ENCODE data around the gene PRAMEF13.
"Not testable (repeated sequence)": the region's sequence is repeated elsewhere in the genome, so short reads cannot be mapped to it uniquely, and the experiment has no call there.

PRAMEF13 gene, protein sequence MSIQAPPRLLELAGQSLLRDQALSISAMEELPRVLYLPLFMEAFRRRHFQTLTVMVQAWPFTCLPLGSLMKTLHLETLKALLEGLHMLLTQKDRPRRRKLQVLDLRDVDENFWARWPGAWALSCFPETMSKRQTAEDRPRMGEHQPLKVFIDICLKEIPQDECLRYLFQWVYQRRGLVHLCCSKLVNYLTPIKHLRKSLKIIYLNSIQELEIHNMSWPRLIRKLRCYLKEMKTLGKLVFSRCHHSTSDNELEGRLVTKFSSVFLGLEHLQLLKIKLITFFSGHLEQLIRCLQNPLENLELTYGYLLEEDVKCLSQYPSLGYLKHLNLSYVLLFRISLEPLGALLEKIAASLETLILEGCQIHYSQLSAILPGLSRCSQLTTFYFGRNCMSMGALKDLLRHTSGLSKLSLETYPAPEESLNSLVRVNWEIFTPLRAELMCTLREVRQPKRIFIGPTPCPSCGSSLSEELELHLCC

DNA sequence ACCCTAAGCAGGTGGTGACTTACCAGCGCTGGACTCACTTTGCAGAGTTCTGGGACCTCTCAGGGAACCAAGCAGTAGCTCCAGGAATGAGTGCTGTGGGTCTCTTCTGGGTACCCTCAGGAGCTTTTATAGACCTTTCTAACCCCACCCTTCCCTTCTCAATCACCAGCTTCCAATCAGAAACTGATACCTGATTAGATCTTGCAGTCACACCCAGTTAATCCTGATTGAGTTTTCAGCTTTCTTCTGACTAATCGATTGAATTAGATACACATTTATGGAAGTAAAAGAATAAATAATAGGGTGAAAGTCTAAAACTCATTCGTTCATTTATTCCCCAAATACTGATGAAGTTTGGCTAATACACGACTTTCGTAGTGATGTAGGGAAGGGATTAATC, at the start of gene PRAMEF13:
Gene PRAMEF13, minus strand, starts transcription at position 101 of the 400 bp plus-strand sequence. CDS start 1,820 bp downstream, outside the sequence.
- not testable (repeated sequence) for H3K4me1 Mint-ChIP-seq, H3K27me3 Mint-ChIP-seq, H3K4me3 Mint-ChIP-seq, H3K27ac Mint-ChIP-seq, H3K36me3 Mint-ChIP-seq, H3K9me3 Mint-ChIP-seq, ATAC-seq

DNA sequence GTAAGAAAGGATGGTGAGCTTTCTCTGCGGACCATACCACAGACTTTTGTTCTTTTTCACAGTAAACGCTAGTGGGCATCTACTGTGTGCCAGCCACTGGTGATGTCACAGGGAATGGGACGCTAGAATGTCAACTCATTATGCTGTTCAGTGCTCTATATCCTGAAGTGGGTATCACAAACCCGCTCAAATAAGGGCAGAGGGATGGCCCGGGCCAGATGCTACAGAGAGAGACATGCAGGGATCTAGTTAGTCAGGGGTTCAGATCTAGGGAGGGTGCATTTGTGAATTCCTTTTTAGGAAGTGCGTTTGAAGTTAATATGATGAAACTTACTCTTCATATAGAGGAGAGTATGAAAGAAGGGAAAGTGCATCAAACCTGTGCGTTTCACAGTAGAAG, 45.9 kb upstream of the PRAMEF13 start:
- H3K27me3 Mint-ChIP-seq, H3K36me3 Mint-ChIP-seq, H3K9me3 Mint-ChIP-seq, H3K27ac Mint-ChIP-seq, H3K4me3 Mint-ChIP-seq, H3K4me1 Mint-ChIP-seq: not testable (repeated sequence)
- peak; percentile 45 for ATAC-seq

DNA sequence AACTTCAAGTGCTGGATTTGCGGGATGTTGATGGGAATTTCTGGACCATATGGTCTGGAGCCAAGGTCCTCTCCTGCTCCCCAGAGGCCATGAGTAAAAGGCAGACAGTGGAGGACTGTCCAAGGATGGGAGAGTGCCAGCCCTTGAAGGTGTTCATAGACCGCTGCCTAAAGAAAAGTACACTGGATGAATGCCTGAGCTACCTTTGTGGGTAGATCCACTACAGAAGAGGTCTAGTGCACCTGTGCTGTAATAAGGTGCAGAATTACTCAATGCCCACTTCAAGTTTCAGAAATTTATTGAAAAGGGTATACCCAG, 45.3 kb upstream of the PRAMEF13 start:
- H3K27ac Mint-ChIP-seq, H3K4me3 Mint-ChIP-seq, H3K9me3 Mint-ChIP-seq, H3K36me3 Mint-ChIP-seq, H3K27me3 Mint-ChIP-seq, H3K4me1 Mint-ChIP-seq, ATAC-seq: not testable (repeated sequence)

DNA sequence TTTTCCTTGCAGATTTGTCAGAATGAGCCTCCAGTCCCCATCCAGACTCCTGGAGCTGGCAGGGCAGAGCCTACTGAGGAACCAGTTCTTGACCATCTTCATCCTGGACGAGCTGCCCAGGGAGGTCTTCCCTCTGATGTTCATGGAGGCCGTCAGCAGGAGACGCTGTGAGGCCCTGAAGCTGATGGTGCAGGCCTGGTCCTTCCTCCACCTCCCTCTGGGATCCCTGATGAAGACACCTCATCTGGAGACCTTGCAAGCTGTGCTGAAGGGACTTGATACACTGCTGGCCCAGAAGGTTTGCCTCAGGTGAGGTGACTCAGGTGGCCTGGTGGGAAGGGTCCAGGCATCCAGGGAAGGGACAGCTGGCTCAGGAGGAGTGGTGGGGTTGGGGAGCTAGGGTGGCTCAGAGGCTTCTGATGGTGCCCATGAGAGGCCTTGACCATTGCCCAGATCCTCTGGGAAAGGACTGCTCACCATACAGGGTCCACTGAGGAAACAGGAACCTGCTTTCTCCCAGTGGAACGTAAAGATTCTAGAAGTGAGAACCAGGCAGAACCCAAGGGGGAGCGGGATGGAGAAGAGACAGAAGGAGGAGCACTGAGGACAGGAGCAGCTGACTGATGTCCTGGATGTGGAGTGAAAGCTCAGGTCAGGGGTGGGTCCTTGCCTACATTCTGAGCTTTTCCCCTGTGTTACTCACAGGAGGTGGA, 44.8 kb upstream of the PRAMEF13 start:
- not testable (repeated sequence) for H3K27me3 Mint-ChIP-seq, H3K4me1 Mint-ChIP-seq, ATAC-seq, H3K27ac Mint-ChIP-seq, H3K36me3 Mint-ChIP-seq, H3K9me3 Mint-ChIP-seq, H3K4me3 Mint-ChIP-seq

DNA sequence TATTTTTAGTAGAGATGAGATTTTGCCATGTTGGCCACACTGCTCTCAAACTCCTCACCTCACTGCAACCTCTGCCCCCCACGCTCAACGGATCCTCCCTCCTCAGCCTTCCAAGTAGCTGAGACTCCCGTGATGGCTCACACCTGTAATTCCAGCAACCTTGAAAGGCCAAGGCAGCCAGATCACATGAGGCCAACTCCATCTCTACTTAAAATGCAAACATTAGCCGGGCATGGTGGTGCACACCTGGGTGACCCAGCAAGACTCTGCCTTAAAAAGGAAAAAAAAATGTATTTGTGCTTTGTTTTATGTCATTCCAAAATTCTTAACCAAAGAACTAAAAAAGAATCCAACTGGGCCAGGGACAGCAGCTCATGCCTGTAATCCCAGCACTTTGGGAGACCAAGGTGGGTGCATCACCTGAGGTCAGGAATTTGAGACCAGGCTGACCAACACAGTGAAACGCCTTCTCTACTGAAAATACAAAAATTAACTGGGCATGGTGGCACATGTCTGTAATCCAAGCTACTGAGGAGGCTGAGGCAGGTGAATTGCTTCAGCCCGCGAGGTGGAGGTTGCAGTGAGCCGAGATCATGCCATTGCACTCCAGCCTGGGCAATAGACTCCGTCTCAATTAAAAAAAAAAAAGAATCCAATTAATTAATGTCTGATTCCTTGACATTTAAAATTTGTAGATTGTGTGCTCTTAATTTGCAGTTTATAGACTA, 42.5 kb upstream of the PRAMEF13 start:
- ATAC-seq, result peak; percentile 13

DNA sequence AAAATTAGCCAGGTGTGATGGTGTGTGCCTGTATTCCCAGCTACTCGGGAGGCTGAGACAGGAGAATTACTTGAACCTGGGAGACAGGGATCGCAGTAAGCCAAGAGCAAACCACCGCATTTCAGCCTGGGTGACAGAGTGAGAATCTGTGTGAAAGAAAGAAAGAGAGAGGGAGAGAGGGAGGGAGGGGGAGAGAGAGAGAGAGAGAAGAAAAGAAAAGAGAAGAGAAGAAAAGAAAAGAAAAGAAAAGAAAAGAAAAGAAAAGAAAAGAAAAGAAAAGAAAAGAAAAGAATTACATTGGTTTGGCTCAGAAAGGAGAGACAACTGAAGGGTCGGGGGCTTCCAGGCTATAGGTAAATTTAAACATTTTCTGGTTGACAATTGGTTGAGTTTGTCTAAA, 38.4 kb upstream of the PRAMEF13 start:
- not testable (repeated sequence) for H3K36me3 Mint-ChIP-seq, H3K4me1 Mint-ChIP-seq, ATAC-seq, H3K9me3 Mint-ChIP-seq, H3K4me3 Mint-ChIP-seq, H3K27me3 Mint-ChIP-seq, H3K27ac Mint-ChIP-seq

More for the DNA sequence above, 42.5 kb upstream of the PRAMEF13 start:
- H3K4me3 Mint-ChIP-seq, H3K27ac Mint-ChIP-seq, H3K4me1 Mint-ChIP-seq, H3K27me3 Mint-ChIP-seq, H3K36me3 Mint-ChIP-seq, H3K9me3 Mint-ChIP-seq: not testable (repeated sequence)

DNA sequence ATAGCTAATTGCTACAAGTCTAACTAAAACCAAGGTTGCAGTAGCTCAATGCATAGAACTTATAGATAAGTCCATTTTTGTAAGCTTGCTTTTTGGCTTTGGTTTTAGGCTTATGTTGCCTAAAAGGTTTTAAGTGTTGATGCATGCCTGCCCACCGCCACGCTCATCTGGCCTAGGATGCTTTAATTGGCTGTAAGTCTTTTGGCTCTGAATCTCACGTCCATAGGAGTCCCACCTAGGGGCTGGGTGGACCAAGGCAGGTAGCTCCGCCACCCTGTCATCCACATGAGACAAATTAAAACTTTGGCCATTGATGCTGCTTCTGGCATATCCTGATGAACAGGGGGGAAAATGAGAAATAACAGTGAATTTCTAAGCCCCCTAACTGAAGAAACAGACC, 36.4 kb upstream of the PRAMEF13 start:
- not testable (repeated sequence) for H3K27me3 Mint-ChIP-seq, H3K36me3 Mint-ChIP-seq, H3K4me3 Mint-ChIP-seq, H3K4me1 Mint-ChIP-seq, H3K27ac Mint-ChIP-seq, ATAC-seq, H3K9me3 Mint-ChIP-seq

DNA sequence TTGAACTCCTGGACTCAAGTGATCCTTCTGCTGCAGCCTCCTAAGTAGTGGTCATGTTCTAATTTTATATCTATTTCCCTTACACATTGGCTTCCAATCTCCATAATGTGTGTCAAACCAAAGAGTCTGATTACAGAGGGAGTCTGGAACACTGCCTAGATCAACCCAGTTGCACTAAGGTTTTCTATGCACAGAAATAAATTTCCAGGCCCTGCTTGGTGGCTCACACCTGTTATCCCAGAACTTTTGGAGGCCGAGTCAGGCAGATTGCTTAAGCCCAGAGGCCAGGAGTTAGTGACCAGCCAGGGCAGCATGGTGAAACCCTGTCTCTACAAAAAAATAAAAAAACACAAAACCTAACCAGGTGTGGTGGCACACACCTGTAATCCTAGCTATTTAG, 32.8 kb upstream of the PRAMEF13 start:
- not testable (repeated sequence) for H3K36me3 Mint-ChIP-seq, H3K27ac Mint-ChIP-seq, H3K27me3 Mint-ChIP-seq, H3K4me3 Mint-ChIP-seq, H3K9me3 Mint-ChIP-seq, H3K4me1 Mint-ChIP-seq
- ATAC-seq, result peak; percentile 46

DNA sequence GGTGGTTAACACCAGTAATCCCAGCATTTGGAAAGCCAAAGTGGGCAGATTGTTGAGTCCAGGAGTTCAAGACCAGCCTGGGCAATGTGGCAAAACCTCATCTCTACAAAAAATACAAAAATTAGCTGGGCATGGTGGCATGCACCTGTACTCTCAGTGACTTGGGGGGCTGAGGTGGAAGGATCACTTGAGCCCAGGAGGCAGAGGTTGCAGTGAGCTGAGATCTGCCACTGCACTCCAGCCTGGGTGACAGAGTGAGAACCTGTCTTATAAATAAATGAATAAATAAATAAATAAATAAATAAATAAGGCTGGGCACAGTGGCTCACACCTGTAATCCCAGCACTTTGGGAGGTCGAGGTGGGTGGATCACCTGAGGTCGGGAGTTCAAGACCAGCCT, 30.8 kb upstream of the PRAMEF13 start:
- not testable (repeated sequence) for H3K27ac Mint-ChIP-seq, H3K9me3 Mint-ChIP-seq, H3K36me3 Mint-ChIP-seq, H3K27me3 Mint-ChIP-seq, H3K4me1 Mint-ChIP-seq, H3K4me3 Mint-ChIP-seq, ATAC-seq

DNA sequence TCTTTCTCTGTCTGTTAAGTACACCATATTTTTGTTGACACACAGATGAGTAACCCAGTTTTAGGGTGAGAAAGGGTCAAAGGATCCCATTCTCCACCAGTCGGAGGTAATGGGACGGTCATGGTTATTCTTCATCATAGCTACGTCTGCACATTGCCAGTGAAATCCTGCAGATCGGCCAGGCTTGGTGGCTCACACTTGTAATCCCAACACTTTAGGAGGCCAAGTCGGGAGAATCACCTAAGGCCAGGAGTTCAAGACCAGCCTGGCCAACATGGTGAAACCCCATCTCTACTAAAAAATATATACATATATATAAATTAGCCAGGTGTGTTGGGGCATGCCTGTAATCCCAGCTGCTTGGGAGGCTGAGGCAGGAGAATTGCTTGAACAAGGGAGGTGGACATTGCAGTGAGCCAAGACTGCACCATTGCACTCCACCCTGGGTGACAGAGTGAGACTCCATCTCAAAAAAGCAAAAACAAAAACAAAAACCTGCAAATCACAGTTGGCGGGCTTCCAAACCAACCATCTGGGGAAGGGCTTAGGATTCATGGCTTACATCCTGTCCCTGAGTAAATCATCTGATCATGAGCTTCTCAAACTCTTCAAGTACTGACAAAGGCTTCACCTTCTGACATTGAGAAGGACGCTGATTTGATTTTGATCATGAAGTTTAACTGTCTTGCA, 30.0 kb upstream of the PRAMEF13 start:
- H3K4me1 Mint-ChIP-seq, H3K27ac Mint-ChIP-seq, H3K4me3 Mint-ChIP-seq, H3K9me3 Mint-ChIP-seq, ATAC-seq, H3K36me3 Mint-ChIP-seq, H3K27me3 Mint-ChIP-seq: not testable (repeated sequence)

DNA sequence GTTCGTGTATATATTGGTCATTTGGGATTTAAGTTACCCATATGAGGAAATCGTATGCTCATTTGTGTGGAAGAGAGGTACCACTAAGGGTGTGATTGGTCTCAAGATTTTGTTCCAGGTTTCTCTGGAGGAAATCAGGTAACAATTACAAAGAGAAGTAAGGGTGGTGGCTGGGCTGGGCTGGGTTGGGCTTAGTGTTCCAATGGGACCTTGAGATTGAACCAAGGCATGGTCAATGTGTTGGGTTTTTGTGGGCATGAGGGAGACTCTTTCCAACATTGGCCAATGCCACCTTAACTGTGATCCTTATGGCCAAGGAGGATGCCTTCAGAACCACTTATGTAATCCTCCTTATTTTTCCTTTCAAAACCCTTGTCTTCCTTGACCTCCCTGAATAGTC, 29.4 kb upstream of the PRAMEF13 start:
- not testable (repeated sequence) for H3K9me3 Mint-ChIP-seq, H3K27me3 Mint-ChIP-seq, H3K4me1 Mint-ChIP-seq, H3K36me3 Mint-ChIP-seq, H3K4me3 Mint-ChIP-seq, ATAC-seq, H3K27ac Mint-ChIP-seq

DNA sequence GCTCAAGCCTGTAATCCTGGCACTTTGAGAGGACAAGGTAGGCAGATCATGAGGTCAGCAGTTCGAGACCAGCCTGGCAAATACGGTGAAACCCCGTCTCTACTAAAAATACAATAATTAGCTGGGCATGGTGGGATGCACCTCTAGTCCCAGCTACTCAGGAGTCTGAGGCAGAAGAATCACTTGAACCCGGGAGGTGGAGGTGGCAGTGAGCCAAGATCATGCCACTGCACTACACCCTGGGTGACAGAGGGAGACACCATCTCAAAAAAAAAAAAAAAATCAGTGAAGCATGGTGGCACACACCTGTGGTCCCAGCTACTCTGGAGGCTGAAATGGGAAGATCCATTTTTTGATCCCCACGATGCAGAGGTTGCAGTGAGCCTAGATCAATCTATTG, 28.9 kb upstream of the PRAMEF13 start:
- ATAC-seq, result not testable (repeated sequence)

DNA sequence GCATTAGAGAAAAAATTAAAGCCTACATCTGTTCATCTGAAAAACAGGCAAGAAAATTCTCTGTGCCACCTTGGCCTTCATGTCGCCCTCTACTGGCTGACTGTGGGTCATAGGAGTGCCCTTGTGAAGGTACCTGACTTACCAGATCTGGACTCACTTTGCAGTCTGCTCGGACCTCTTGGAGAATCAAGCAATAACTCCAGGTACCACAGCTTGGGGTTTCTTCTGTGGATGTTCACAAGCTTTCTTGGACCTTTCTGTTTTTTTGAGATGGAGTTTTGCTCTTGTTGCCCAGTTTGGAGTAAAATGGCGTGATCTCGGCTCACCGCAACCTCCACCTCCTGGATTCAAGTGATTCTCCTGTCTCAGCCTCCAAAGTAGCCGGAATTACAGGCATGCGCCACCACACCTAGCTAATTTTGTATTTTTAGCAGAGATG, 27.2 kb upstream of the PRAMEF13 start:
- no peaks in the 10 kb centered on the region for H3K9me3 Mint-ChIP-seq
- no peak overlapping the region for H3K27ac Mint-ChIP-seq
- ATAC-seq, result peak; percentile 37
- H3K27me3 Mint-ChIP-seq, result no peaks in the 10 kb centered on the region
- H3K4me1 Mint-ChIP-seq, result no peaks in the 10 kb centered on the region
- H3K4me3 Mint-ChIP-seq, result no peak overlapping the region
- H3K36me3 Mint-ChIP-seq, result no peaks in the 10 kb centered on the region

More for the DNA sequence above, 28.9 kb upstream of the PRAMEF13 start:
- not testable (repeated sequence) for H3K27ac Mint-ChIP-seq, H3K4me1 Mint-ChIP-seq, H3K36me3 Mint-ChIP-seq, H3K27me3 Mint-ChIP-seq, H3K9me3 Mint-ChIP-seq, H3K4me3 Mint-ChIP-seq

DNA sequence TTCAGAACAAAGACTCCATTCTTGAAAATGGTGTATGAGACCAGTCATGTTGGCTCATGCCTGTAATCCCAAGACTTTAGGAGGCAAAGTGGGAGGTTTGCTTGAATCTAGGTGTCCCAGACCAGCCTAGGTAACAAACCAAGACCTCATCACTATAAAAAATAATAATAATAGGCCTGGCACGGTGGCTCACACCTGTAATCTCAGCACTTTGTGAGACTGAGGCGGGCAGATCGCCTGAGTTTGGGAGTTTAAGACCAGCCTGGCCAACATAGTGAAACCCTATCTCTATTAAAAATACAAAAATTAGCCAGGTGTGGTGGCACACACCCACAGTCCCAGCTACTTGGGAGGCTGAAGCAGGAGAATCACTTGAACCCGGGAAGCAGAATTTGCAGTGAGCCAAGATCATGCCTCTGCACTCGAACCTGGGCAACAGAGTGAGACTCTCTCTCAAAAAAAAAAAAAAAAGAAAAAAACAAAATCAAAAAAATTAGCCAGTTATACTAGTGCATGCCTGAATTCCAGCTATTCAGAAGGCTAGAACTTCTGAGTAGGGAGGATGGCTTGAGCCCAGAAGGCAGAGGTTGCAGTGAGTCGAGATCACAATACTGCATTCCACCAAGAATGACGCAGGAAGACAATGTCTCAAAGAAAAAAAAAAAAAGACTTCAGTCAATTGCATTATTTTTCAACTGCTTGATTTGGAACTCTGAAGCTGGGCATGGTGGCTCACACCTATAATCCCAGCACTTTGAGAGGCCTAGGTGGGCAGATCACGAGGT, 26.3 kb upstream of the PRAMEF13 start:
- H3K27ac Mint-ChIP-seq, H3K9me3 Mint-ChIP-seq, H3K27me3 Mint-ChIP-seq, H3K4me3 Mint-ChIP-seq, H3K4me1 Mint-ChIP-seq, H3K36me3 Mint-ChIP-seq, ATAC-seq: not testable (repeated sequence)
